ENCODE data around the gene PELI2.
A peak's percentile ranks its signal among the peaks of the same experiment; 100 is the strongest.

PELI2 gene

DNA sequence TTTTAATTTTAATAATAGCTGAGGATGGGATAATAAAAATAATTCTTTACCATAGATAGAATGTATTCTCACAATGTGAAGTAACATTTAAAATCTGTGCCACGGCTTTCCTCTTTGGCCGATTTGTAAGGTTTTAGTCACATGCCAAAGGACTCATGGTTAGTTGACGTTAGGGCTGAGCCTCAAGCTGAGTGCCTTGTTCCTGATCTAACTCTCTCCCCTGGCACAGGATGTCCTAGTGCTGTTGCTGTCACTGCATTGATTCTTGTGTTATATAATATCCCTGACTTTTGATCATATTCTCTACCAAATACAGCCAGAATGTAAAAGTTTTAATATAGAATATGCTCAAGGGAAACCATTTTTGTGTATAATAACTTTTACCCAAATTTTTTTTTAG, 144.3 kb downstream of the PELI2 start:
- DNase-seq: no peak

DNA sequence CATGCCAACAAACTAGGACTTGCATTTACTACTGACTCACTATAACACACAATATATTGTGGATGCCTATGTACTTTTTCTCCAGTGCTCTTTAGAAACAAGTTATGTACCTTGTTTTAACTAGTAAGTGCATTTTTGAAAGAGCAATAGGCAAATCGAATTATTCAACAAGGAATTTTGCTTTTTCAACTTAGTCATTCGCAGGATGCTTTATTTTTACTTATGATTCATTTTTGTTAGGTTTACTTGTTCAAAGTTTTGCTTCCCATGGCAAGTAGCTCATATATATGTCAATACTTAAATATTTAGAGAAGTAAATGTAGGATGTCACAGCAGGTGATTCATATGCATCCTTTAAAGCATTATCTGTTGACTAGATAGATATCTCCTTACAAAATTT, 149.8 kb downstream of the PELI2 start:
- DNase-seq: no peak

GRCh38 chr14:56268673-56269072, 150.5 kb downstream of the PELI2 start:
- DNase-seq: no peak

GRCh38 chr14:56270921-56271320, 152.7 kb downstream of the PELI2 start:
- DNase-seq: no peak

- DNase-seq: no peak
Observed at GRCh38 chr14:56271970-56272369, 153.8 kb downstream of the PELI2 start.

- no peak for DNase-seq
Observed at GRCh38 chr14:56273155-56273554, 154.9 kb downstream of the PELI2 start.

DNA sequence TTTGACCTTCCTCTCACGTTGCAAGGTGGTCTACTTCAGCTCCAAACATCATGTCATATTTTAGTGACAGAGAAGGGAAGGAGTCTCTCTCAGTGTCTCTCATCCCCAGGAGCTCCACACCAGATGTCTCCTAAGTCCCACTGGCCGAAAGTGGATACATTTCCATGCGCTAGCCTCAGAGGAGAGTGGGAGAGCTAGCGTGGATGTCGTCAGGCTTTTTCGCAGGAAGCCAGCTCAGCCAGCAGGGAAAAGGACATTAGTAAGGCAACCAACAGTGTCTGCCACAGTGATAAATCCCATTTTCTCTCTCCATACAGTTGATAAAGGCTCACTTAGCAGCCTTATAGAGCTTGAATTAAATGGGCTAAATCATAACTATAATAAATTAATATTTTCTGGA, 155.7 kb downstream of the PELI2 start:
- no peak for DNase-seq

GRCh38 chr14:56274556-56274955, 156.3 kb downstream of the PELI2 start:
- no peak for DNase-seq

- DNase-seq: no peak
Observed at GRCh38 chr14:56276108-56276507, 157.9 kb downstream of the PELI2 start.

- no peak for DNase-seq
Observed at GRCh38 chr14:56278383-56278782, 160.2 kb downstream of the PELI2 start.

GRCh38 chr14:56280843-56281242, 162.6 kb downstream of the PELI2 start:
- no peak for DNase-seq

- no peak for DNase-seq
Observed at GRCh38 chr14:56282179-56282578, 164.0 kb downstream of the PELI2 start.

- no peak for DNase-seq
Observed at GRCh38 chr14:56284641-56285040, 166.4 kb downstream of the PELI2 start.

GRCh38 chr14:56289155-56289554, 170.9 kb downstream of the PELI2 start:
- no peak for DNase-seq

DNA sequence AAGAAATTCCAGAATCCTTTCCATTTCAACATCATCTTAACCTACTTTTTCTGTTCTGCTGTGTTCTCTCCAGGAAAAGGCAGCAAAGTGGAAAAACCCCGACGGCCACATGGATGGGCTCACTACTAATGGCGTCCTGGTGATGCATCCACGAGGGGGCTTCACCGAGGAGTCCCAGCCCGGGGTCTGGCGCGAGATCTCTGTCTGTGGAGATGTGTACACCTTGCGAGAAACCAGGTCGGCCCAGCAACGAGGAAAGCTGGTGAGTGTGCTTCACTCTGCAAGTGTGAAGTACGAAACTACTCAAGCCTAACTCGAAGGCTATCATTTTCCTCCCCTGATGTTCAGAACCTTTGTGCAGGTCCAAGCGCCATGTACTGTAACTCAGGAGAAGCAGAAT, 172.0 kb downstream of the PELI2 start:
- DNase-seq: no peak

DNA sequence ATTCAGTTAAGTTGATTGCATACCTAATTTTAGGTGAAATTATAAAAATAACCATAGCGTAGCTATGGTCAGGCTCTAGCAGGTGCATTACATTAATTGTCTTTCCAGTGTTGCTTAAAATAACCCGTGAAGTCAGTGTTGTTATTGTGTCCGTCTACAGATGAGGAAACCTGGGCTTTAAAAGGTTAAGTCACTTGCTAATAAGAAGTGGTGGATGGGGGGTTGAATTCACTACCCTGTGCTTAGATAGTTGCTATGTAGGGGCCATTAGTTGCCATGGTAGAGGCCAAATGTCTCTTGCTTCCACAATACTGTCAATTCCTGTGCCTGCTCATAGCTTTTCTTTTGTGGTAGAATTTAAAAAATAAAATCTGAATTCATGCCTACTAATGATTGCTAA, 174.8 kb downstream of the PELI2 start:
- no peak for DNase-seq

DNA sequence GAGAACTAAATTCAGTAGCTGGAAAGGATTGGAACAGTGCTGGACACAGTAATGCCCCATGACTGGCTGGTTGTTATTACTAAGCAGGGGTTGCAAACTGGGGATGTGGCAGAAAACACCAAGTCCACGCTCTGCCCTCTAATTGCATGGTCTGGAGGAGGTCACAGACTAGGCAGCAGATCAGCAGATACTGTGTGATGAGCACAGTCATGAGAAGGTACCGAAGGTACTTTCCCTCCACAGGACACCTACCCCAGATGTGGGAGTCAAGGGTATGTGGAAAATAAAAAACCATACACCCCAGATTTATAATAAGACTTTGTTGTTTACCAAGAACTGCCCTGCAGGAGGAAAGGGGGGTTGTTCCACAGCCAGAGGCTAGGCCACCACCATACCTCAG, 175.3 kb downstream of the PELI2 start:
- no peak for DNase-seq

- DNase-seq: peak in 1 of 2 experiments; percentile 23
Observed at GRCh38 chr14:56294128-56294527, 175.9 kb downstream of the PELI2 start.

- no peak for DNase-seq
Observed at GRCh38 chr14:56295743-56296142, 177.5 kb downstream of the PELI2 start.

DNA sequence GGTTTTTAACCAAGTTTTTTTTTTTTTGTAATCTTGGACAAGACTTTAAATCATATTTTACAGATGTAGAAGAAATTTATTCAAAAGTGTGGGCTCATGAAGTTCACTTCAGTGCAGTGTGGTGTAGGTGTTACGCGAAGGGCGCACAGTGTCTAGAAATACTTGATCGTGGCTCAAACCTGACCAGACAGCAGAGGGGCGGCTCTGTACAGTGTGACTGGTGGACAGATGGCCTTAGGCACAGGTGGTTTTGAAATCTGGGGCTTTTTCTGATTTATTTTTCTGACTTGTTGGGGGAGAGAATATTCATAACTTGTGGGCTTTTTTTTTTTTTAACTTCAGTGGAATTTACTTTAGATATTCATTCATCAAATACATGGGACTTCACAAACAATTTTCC, 179.2 kb downstream of the PELI2 start:
- DNase-seq: no peak

DNA sequence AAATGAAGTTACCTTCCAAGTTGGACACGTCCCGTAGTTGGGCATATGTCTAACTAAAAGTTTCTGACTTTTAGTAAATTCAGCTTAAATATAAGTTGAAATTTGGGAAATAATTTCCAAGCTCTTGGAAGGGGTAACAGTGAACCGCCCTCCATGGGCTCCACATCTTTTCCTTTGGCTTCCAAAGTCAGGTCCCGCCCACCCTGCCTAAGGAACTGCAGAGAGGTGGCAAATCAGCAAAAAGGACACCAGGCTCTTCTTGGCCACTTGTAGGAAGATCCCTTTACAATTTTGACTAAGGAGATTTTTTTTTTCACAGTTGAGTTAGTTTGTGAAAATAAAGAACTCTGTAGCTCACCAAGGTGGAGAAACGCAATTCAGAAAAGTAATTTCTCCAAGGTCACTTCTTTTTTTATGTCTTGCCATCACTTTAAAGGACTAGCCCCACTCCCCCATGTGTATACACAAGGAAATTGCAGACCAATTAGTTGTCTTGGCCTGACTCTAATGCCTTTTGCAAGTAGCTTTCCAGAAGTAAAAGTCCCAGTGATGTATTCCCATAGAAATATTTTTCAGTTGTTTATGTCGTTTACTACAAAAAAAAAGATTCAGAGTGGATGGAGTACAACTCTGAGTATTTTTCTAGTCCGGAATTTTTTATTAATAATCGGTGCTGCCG, 181.2 kb downstream of the PELI2 start:
- DNase-seq: no peak

- DNase-seq: no peak
Observed at GRCh38 chr14:56300495-56300894, 182.3 kb downstream of the PELI2 start.

DNA sequence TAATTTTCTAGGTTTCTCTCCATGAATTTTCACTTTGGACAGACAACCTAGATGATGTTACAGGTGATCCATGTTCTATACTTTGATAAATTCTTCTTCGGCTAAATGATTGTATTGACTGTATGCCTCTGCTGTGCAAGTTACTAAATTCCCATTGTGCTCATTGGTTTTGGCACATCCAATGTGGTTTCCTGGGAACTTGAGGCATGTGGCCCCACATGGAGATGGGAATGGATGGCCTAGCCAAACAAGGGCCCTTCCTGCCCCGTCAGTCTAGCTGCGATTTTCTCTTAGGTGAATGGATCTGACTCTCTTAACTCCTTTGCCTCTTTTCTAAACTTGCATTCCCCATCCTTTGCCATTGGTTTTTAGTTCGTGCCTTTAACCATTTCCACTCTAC, 186.2 kb downstream of the PELI2 start:
- no peak for DNase-seq

DNA sequence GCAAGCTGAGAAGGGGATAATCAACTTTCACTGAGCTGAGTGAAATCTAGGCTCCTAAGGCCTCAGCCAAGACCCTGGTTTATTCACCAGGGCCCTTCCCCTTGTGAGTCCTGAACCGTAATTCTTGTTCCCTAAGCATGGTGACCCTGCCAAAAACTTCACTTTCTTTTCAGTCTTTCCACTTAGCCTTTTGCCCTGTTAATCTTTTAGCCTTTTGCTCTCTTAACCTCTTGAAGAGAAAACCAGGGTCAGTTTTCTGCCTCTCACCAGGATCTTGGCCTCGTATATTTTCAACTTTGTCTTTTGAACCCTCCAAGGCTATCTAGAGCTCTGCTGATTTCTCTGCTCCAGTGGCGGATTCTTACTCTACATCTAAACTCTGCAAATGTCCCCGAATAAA, 191.0 kb downstream of the PELI2 start:
- DNase-seq: no peak

- DNase-seq: no peak
Observed at GRCh38 chr14:56310643-56311042, 192.4 kb downstream of the PELI2 start.

DNA sequence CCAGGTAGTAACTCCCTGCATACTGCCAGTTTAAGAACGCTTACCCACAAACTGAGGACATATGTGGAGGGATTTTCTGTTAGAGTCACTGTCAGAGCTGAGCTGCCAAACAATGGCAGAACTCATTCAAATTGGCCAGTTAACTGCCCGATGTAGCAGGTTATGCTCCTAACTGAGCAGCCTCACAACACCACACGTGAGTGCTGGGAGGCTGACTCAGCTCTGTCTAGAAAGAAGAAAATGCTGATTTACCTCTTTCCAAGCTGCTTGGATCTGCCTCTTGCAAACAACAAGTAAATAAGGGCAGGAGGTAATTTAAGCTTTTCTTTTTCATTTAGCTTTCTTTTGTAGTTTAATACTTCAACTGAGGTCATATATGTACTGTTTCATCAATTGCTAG, 195.6 kb downstream of the PELI2 start:
- no peak for DNase-seq

Data from SW 1271 (cell line).